ENCODE data around the gene YIF1A. TPM values are rescaled to one million over a fixed set of nuclear protein-coding genes. Genes with fewer than 3 reads are reported as not detected.

Gene YIF1A
- total and polyA plus RNA-seq, 2 donors (not counting 3 experiments of a cell fraction or from before 2014, with no cell fraction given), result 104 to 271 TPM

DNA sequence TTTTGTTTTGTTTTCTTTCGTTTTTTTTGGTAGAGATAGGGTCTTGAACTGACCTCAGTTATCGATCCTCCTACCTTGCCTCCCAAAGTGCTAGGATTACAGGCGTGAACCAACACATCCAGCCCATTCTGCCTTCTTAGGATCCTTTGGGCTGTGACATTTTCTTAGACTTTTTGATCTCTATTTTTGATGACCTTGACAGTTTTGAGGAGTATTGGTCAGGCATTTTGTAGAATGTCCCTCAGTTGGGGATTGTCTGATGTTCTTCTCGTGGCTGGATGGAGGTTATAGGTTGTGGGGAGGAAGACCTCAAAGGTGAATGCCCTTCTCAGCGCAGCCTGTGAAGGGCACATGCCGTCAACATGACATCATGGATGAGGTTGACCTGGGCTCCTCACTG lies 40.0 kb downstream of the YIF1A start:
- dilution Hi-C loops (cut with MboI; ENCODE audit: extremely low pct_ligation_motif_present, low sequenced_read_pairs), result no loop called here
- H3K9me1 ChIP-seq (replicated peaks; ENCODE audit: control insufficient read depth, extremely low read depth, insufficient read depth, low read length), result no peaks in the 10 kb centered on the region
- no peak for TF ChIP-seq JUN (IDR thresholded peaks at IDR 0.05; ENCODE audit: borderline replicate concordance, insufficient read depth, insufficient read length, low read depth)
- TF ChIP-seq FOS (IDR thresholded peaks at IDR 0.05; ENCODE audit: borderline replicate concordance, insufficient read depth, low read length), result no peak
- TF ChIP-seq, protein P1, sequence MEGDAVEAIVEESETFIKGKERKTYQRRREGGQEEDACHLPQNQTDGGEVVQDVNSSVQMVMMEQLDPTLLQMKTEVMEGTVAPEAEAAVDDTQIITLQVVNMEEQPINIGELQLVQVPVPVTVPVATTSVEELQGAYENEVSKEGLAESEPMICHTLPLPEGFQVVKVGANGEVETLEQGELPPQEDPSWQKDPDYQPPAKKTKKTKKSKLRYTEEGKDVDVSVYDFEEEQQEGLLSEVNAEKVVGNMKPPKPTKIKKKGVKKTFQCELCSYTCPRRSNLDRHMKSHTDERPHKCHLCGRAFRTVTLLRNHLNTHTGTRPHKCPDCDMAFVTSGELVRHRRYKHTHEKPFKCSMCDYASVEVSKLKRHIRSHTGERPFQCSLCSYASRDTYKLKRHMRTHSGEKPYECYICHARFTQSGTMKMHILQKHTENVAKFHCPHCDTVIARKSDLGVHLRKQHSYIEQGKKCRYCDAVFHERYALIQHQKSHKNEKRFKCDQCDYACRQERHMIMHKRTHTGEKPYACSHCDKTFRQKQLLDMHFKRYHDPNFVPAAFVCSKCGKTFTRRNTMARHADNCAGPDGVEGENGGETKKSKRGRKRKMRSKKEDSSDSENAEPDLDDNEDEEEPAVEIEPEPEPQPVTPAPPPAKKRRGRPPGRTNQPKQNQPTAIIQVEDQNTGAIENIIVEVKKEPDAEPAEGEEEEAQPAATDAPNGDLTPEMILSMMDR (IDR thresholded peaks at IDR 0.05; ENCODE audit: extremely low read depth in 1 of 2, insufficient read depth in 1 of 2, low read depth in 1 of 2, low read length in 2 of 2), result no peak
- no peak for TF ChIP-seq POLR2AphosphoS5 (IDR thresholded peaks at IDR 0.05; ENCODE audit: insufficient read depth, low read depth, low read length)
- TF ChIP-seq, protein P2, sequence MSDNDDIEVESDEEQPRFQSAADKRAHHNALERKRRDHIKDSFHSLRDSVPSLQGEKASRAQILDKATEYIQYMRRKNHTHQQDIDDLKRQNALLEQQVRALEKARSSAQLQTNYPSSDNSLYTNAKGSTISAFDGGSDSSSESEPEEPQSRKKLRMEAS (IDR thresholded peaks at IDR 0.05; ENCODE audit: insufficient read depth, insufficient read length), result no peak
- no peak for TF ChIP-seq MYC (IDR thresholded peaks at IDR 0.05; ENCODE audit: low read depth, low read length)
- TF ChIP-seq POLR2A (IDR thresholded peaks at IDR 0.05; ENCODE audit: low read depth, low read length), result no peak
- no peak for TF ChIP-seq EZH2 (IDR thresholded peaks at IDR 0.05; ENCODE audit: borderline replicate concordance, low read depth, low read length, severe bottlenecking)
- TF ChIP-seq GATA2 (IDR thresholded peaks at IDR 0.05; ENCODE audit: insufficient read depth, insufficient read length, low read depth, low read length), result no peak
- CTCF ChIA-PET, result no interaction called here
- no peaks in the 10 kb centered on the region for H3K4me1 ChIP-seq (ENCODE audit: control insufficient read depth, extremely low read depth, insufficient read depth, low read length)
- no peak for FAIRE-seq
- no peaks in the 10 kb centered on the region for H3K79me2 ChIP-seq (ENCODE audit: control insufficient read depth, insufficient read depth, low read length)
- intact Hi-C loops (cut with micrococcal nuclease), result no loop called here
- no peak overlapping the region for H3K4me3 ChIP-seq (replicated peaks in 1 of 3; ENCODE audit: insufficient read depth in 1 of 3, low read depth in 1 of 3, low read length in 3 of 3)
- H3K9me3 ChIP-seq (replicated peaks; ENCODE audit: control insufficient read depth, insufficient read depth, low read length), result no peaks in the 10 kb centered on the region
- DNase-seq (ENCODE audit: low read depth, low spot score), result no peak
- POLR2A ChIA-PET, result no interaction called here
- BruUV-seq (replicated peaks), result no TSS peak
- no peak overlapping the region for H3K27ac ChIP-seq (ENCODE audit: insufficient read depth, low read depth, low read length)
- H3K4me2 ChIP-seq (ENCODE audit: insufficient read depth, low read length), result no peak overlapping the region
- H4K20me1 ChIP-seq (replicated peaks; ENCODE audit: control insufficient read depth, extremely low read depth, insufficient read depth, low read length), result no peaks in the 10 kb centered on the region
- H3K27me3 ChIP-seq (ENCODE audit: control insufficient read depth in 2 of 2, insufficient read depth in 2 of 2, low read length in 2 of 2), result no peaks in the 10 kb centered on the region
- H2AFZ ChIP-seq (ENCODE audit: low read depth, low read length), result no peak overlapping the region
- H3K36me3 ChIP-seq (ENCODE audit: control insufficient read depth in 2 of 2, extremely low read depth in 1 of 2, insufficient read depth in 2 of 2, low read length in 2 of 2), result peaks cover 0 to 3% of the 10 kb centered on the region in 2 experiments
- H3K9ac ChIP-seq (replicated peaks; ENCODE audit: extremely low read depth, insufficient read depth, low read length), result no peak overlapping the region
